GM12875 (cell line): ENCODE measurements around the gene HDAC9.

Experiments used
- H3K4me3 ChIP-seq: one replicate; pipeline ENCODE4 v1.5.1; 2011; ENCODE audit warnings: low read depth, low read length, control low read depth
- TF ChIP-seq, protein P1 (sequence below): IDR thresholded peaks from 2 replicates; pipeline ENCODE4 v1.5.1; 2011; ENCODE audit warnings: low read depth, mild to moderate bottlenecking, control low read depth, inconsistent platforms, low read length, moderate library complexity, borderline replicate concordance; ENCODE audit not compliant: insufficient read depth

The HDAC9 gene

DNA sequence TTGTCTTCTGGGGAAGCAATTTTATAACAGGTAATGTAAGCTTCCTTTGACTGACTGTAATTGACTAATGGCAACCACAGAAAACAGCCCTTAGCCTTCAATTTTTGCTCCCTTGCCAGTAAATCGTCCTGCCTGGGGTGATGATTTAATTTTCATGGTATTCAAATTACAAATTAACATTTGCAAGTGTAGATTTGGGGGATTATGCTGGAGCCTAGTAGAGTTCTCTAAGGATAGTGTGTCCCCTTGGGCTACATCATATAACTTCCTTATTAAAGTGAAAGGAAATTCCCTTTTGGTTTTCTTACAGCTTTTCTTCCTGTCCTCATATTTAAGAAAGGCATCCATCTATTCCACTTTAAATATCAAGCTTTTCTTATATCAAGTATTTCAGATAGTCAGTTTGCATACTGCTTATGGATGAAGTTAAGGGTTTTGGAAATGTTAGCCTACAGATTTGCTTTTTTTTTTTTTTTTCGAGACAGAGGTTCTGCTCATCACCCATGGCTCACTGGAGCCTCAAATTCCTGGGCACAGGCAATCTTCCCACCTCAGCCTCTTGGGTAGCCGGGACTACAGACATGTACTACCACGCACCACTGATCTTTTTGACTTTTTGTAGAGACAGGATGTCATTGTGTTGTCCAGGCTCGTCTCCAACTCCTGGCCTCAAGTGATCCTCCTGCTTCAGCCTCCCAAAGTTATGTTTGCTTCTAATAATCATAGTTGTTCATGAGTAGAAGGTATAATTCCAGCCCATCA, 35.9 kb upstream of the HDAC9 start:
- TF ChIP-seq, protein P1, sequence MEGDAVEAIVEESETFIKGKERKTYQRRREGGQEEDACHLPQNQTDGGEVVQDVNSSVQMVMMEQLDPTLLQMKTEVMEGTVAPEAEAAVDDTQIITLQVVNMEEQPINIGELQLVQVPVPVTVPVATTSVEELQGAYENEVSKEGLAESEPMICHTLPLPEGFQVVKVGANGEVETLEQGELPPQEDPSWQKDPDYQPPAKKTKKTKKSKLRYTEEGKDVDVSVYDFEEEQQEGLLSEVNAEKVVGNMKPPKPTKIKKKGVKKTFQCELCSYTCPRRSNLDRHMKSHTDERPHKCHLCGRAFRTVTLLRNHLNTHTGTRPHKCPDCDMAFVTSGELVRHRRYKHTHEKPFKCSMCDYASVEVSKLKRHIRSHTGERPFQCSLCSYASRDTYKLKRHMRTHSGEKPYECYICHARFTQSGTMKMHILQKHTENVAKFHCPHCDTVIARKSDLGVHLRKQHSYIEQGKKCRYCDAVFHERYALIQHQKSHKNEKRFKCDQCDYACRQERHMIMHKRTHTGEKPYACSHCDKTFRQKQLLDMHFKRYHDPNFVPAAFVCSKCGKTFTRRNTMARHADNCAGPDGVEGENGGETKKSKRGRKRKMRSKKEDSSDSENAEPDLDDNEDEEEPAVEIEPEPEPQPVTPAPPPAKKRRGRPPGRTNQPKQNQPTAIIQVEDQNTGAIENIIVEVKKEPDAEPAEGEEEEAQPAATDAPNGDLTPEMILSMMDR: no peak

DNA sequence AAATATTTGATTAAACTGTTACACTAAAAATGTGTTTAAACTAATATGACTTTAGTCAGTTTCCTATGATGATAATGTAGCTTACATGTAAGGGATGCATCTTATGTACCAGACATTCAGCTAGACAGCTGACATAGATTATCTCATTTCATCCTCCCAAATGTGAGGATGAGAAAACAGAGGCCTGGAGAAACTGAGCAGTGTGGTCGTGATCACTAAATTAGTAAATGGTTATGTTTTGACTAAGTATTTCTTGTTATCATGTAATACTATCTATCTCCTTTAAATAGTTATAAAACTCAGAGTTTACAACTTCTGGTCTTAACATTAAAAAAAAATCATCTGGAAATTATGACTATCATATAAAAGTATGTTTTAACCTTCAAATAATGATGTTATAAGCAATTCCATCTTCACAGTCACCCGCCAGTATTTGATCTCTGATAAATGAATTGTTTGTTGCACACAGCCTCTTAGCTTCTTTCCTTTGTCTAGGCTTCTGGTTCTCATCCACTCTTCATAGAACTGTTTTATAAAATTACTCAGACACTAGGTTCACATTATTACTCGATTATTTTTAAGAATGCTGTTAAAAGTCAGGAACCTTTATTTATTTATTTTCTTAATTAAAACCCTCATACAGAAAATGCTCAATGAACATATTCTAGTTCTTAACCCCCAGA, 33.6 kb upstream of the HDAC9 start:
- TF ChIP-seq, protein P1: no peak

More for the DNA sequence above, 35.9 kb upstream of the HDAC9 start:
- no peak overlapping the region for H3K4me3 ChIP-seq

DNA sequence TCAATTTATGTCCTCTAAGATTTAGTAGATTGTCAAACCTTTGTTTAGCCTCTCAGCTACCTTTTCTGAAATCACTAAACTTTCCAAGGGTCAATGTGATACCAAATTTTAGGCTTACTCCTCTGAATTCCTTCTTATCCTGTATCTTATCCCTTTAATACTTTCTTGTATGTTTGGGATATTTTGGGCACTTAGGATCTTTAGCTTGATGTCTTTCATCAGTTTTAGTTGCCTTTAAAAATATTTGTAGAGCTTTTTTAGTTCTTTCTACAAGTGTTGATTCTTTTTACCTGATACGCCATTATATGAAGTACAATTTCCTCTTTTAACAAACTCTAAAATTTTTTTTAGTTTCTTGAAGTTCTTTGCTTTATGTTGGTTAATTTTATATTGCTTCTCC, 30.7 kb upstream of the HDAC9 start:
- no peak overlapping the region for H3K4me3 ChIP-seq
- TF ChIP-seq, protein P1: no peak

More for the DNA sequence above, 33.6 kb upstream of the HDAC9 start:
- H3K4me3 ChIP-seq: no peak overlapping the region

DNA sequence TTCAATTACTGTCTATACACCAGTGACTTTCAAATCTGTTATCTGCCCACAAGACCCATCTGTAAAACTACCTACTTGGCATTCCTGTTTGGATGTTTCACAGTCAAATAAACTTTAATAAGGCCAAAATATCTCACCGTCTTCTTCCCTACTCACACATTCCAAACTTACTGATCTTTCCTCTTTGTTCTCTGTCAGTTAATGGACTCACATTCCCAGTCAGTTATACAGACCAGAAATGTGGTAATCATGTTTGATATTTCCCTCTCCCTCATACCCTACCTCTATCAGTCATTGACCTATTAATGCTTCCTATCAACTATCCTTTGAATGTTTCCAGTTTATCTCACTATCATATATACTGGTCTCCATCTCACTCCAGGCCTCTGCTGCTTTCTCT, 28.5 kb upstream of the HDAC9 start:
- TF ChIP-seq, protein P1: no peak
- H3K4me3 ChIP-seq: no peak overlapping the region

DNA sequence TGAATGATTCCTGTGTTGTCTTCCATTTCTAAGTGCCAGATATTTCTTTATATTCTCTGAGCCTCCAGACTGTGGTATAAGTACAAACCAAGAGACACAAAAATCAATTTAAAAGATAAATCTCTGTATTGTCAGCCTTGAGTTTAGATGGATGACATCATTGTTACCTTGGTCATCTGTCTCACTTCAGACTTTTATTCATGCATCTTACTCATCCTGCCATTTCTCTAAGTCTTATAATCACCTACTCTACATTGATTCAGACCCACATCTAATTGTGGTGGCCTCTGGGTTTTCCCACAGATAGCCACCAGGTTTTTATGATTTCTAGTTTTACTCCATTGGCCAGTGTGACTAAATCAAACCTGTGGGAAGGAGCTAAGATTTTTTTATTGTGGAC, 26.8 kb upstream of the HDAC9 start:
- TF ChIP-seq, protein P1: no peak
- H3K4me3 ChIP-seq: no peak overlapping the region

DNA sequence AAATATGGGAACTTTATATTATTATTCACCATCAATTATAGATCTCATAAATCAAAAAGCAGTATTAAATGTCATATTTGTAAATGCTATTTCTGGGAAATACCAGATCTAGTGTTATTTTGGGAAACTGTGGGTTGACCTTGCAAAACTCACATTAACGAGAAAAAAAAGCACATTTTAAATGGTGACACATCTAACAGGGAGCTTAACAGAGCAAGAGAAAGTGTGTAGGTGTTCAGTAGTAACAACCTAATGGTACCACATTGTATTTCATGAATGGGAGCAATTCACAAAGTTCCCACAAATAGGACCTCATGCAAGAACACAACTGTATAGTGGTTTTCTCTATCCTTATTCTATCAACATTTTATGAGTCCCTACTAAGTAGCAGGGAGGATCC, 26.2 kb upstream of the HDAC9 start:
- no peak overlapping the region for H3K4me3 ChIP-seq
- TF ChIP-seq, protein P1: no peak
